Measurements from ENCODE around the gene ADAMTS15.

The ADAMTS15 gene

GRCh38 chr11:130509942-130510341 is 61.5 kb downstream of the ADAMTS15 start:
- in situ Hi-C loops (cut with MboI; ENCODE audit: low sequenced_read_pairs) = no loop called here

DNA sequence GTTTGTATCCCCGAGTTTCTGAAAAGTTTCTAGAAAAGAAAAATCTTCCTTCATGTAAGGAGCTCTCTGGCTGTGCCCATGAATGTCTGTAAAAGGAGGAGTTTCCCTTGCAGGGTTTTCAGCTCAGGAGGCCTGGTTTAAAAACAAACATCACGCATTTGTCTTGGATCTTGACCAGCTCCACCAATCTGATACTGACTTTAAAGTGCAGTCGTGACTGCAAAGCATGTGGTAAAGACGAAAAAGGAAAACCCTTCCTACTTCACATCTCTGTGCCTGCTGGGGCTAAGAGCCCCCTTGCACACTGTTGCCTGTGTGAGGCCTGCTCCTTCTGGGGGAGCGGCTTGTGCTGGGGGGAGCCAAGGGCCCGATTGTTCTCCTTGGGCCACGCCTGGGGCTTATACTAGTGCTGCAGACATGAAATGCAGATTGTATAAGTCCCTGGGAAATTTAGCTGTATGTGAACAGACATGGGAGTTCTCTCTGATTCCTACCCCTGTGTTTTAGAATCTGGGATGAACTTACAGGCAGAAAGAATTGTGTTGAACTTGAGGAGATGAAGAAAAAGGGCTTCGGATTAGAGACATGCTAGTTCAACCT is 62.1 kb downstream of the ADAMTS15 start:
- in situ Hi-C loops (cut with MboI; ENCODE audit: low sequenced_read_pairs) = no loop called here

DNA sequence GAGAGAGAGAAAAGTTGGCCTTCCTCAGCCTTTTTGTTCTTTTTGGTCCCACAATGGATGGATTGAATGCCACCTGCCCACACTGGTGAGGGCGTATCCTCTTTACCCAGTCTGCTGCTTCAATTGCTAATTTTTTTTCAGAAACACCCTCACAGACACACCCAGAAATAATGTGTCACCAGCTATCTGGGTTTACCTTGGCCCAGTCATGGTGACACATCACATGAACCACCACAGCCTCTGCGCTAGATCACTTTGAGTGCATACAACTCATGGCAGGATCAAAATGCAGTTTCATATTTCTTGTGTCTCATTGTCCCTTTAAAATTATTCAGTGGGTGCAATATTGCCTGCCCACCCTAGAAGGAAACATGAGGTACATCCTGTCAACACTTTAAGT is 63.3 kb downstream of the ADAMTS15 start:
- in situ Hi-C loops (cut with MboI; ENCODE audit: low sequenced_read_pairs) = no loop called here

GRCh38 chr11:130512662-130513061 is 64.2 kb downstream of the ADAMTS15 start:
- in situ Hi-C loops (cut with MboI; ENCODE audit: low sequenced_read_pairs) = no loop called here

DNA sequence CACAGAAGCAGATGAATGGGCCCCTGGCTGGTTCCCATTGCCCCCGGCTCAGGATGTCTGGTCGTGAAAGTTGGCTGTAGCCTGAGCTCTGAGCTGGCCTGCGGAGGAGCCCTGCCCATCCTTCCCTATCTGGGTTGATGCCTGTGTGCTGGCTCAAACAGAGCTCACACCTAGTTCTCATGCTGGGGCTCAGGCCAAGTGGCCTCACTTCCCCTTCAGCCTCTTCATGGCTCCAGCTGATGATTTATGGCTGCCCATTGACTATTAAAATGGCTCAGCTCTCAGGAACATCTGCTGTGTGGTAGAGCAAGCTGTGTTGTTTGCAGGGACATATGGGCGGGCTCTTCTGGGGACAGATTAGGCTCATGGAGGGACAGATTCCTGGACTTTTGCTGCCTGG is 64.7 kb downstream of the ADAMTS15 start:
- in situ Hi-C loops (cut with MboI; ENCODE audit: low sequenced_read_pairs) = no loop called here

- in situ Hi-C loops (cut with MboI; ENCODE audit: low sequenced_read_pairs) = no loop called here
Measured at GRCh38 chr11:130514316-130514715, 65.9 kb downstream of the ADAMTS15 start.

GRCh38 chr11:130514851-130515250 is 66.4 kb downstream of the ADAMTS15 start:
- in situ Hi-C loops (cut with MboI; ENCODE audit: low sequenced_read_pairs) = no loop called here

GRCh38 chr11:130515829-130516553 is 67.5 kb downstream of the ADAMTS15 start:
- in situ Hi-C loops (cut with MboI; ENCODE audit: low sequenced_read_pairs) = no loop called here

DNA sequence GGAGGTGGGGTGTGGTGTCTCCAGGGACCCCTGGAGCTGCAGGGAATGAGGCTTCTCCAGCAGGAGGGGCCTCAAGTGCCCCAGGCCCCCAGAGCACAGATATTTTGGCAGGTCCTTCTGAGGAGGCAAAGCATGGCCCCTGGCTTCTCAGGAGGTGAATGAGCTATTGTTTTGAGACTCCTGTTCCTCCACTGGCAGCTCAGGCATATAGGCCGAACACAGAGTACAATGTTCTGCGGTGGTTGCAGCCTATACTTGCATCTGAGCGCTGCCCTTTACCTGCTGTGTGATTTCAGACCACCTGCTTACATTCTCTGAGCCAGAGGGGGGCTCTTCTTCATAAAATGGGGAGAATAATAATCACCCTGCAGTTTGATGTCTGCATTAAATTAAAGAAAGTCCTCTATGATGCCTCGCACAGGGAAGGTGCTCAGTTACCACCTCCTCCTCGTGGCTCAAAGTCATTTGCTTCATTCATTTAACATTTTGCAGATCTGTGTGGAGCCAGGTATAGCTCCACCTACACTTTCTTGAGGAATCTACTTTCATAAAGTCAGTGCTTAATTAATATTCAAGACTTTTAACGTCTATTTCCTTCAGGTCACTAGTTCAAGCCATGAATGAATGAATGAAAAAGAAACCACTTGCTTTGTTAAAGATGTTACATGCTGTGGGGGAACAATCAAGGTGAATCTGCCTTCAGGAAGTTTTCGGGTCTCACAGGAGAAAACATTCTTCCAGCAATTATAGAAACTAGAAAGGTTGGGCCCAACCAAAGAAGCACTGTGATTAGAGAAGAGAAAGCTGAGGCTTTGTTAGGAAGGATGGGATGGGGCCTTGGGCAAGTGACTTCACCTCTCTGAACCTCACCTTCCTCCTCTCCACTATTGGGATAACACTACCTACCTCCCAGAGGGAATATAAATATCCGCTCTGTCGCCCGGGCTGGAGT is 68.4 kb downstream of the ADAMTS15 start:
- in situ Hi-C loops (cut with MboI; ENCODE audit: low sequenced_read_pairs) = no loop called here

- in situ Hi-C loops (cut with MboI; ENCODE audit: low sequenced_read_pairs) = no loop called here
Measured at GRCh38 chr11:130518164-130518680, 69.8 kb downstream of the ADAMTS15 start.

GRCh38 chr11:130519128-130519932 is 70.9 kb downstream of the ADAMTS15 start:
- in situ Hi-C loops (cut with MboI; ENCODE audit: low sequenced_read_pairs) = no loop called here

GRCh38 chr11:130520271-130520671 is 71.8 kb downstream of the ADAMTS15 start:
- in situ Hi-C loops (cut with MboI; ENCODE audit: low sequenced_read_pairs) = no loop called here

DNA sequence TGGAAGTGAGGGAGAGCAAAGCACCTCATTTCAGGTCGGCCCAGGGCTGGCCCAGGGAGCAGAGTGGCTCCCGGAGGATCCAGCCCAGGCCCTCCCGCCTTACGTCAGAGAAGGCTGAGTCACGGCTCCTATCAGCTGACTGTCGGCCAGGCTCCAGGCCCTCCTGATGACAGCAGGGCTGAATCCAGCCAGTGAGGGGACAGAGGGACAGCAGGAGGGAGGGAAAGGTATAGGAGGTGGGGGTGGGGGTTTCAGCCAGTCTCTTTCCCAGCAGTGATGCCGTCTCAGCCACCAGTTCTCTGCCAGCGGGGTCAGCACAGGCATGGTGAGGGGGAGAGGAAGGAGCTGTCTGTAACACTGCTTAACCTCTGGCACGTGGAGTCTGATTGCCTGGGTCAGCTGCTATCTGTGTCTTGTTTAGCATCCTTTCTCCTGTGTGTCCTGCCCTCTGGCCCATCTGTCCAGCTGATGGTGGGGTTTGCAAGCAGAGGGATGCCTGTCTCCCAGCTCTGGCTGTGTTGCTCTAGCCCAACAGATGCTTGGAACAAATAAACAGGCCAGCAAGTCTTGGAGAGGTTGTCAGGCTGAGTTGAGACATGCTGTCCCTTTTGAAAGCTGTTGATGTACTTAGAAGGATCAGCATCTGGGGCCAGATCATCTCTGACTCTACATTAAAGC is 74.0 kb downstream of the ADAMTS15 start:
- in situ Hi-C loops (cut with MboI; ENCODE audit: low sequenced_read_pairs) = no loop called here

DNA sequence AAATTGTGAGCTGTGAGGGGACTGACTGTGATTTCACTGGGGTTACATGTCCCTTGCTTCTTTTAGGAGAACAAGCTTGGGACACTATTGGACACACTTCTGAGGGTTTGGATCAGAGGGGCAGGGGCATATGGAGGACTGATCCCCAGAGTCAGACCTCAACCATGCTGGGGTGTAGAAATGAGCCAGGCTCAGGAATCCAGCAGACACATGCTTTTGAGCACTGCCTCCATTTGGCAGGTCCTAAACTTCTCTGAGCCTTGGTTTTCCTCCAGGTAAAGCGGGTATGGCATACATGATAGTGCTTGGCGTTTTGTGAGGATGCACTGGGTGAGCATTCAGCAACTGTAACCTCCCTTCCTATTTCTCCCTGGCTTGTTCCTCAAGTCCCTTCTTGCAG is 74.7 kb downstream of the ADAMTS15 start:
- in situ Hi-C loops (cut with MboI; ENCODE audit: low sequenced_read_pairs) = no loop called here

- in situ Hi-C loops (cut with MboI; ENCODE audit: low sequenced_read_pairs) = no loop called here
Measured at GRCh38 chr11:130523609-130524008, 75.2 kb downstream of the ADAMTS15 start.

DNA sequence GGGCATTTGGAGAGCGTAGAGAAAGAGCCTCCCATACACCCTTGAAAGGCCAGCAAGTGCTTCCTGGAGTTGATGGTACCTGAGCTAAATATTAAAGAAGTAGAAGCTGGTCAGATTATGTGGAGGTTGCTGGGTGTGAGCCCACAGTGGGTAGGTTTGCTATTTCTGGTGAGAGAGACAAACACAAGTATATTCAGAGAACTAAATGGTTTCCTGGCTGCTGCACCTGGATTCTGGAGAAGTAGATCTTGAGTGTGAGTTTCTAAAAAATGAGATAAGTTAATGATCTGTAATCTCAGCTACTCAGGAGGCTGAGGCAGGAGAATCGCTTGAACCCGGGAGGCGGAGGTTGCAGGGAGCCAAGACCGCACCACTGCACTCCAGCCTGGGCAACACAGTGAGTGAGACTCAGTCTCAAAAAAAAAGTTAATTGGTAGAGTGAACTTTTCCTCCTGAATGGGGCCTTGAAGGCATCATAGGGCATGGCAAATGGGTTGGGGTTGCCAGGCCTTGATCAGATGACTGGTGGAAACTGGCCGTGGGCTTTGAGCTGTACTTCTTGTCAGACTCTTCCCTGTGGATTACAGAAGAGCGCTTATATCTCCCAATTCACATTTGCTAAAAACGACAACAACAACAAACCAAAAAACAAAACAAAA is 75.8 kb downstream of the ADAMTS15 start:
- in situ Hi-C loops (cut with MboI; ENCODE audit: low sequenced_read_pairs) = no loop called here

GRCh38 chr11:130525307-130525706 is 76.9 kb downstream of the ADAMTS15 start:
- in situ Hi-C loops (cut with MboI; ENCODE audit: low sequenced_read_pairs) = no loop called here
